CD4-positive, alpha-beta T cell treated with Interleukin-15 for 4 hours (primary cell): ENCODE measurements around the gene CDH23.
A peak's percentile ranks its signal among the peaks of the same experiment; 100 is the strongest.

Experiments used
- DNase-seq: peaks from one replicate; pipeline ENCODE4 v3.0.0-alpha.2; 2020; ENCODE audit warnings: low spot score

Gene CDH23

GRCh38 chr10:71725249-71725648 is 328.5 kb downstream of the CDH23 start:
- no peak for DNase-seq

- peak; percentile 56 for DNase-seq
Observed at GRCh38 chr10:71725998-71726579, 329.4 kb downstream of the CDH23 start.

- peak; percentile 40 for DNase-seq
Observed at GRCh38 chr10:71726580-71727104, 329.9 kb downstream of the CDH23 start.

- DNase-seq: peak; percentile 62
Observed at GRCh38 chr10:71727105-71727737, 330.5 kb downstream of the CDH23 start.

- DNase-seq: peak; percentile 78
Observed at GRCh38 chr10:71727738-71728737, 331.3 kb downstream of the CDH23 start.

- no peak for DNase-seq
Observed at GRCh38 chr10:71729161-71729636, 332.5 kb downstream of the CDH23 start.

- DNase-seq: no peak
Observed at GRCh38 chr10:71731791-71732190, 335.1 kb downstream of the CDH23 start.

- DNase-seq: no peak
Observed at GRCh38 chr10:71734797-71735196, 338.1 kb downstream of the CDH23 start.

GRCh38 chr10:71735709-71736569 is 339.2 kb downstream of the CDH23 start:
- DNase-seq: peak; percentile 57

- DNase-seq: no peak
Observed at GRCh38 chr10:71736570-71736952, 339.8 kb downstream of the CDH23 start.

- no peak for DNase-seq
Observed at GRCh38 chr10:71737001-71737833, 340.5 kb downstream of the CDH23 start.

- no peak for DNase-seq
Observed at GRCh38 chr10:71737834-71738197, 341.1 kb downstream of the CDH23 start.

GRCh38 chr10:71739358-71739900 is 342.7 kb downstream of the CDH23 start:
- no peak for DNase-seq

GRCh38 chr10:71740069-71740653 is 343.4 kb downstream of the CDH23 start:
- DNase-seq: no peak

- DNase-seq: no peak
Observed at GRCh38 chr10:71741029-71741428, 344.3 kb downstream of the CDH23 start.

- DNase-seq: no peak
Observed at GRCh38 chr10:71741671-71742070, 345.0 kb downstream of the CDH23 start.

GRCh38 chr10:71742301-71743088 is 345.8 kb downstream of the CDH23 start:
- no peak for DNase-seq

GRCh38 chr10:71743089-71743838 is 346.5 kb downstream of the CDH23 start:
- DNase-seq: no peak
